ENCODE data around the gene NSDHL.
A peak's percentile ranks its signal among the peaks of the same experiment; 100 is the strongest.
"Not testable (repeated sequence)": the region's sequence is repeated elsewhere in the genome, so short reads cannot be mapped to it uniquely, and the experiment has no call there.

The NSDHL gene

GRCh38 chrX:152823657-152824056 is 7.2 kb upstream of the NSDHL start:
- DNase-seq (ENCODE audit: low read depth): no peak
- no peak for TF ChIP-seq CTCF (conservative IDR thresholded peaks at IDR 0.05; ENCODE audit: low read length)
- no peak overlapping the region for H3K4me3 ChIP-seq (ENCODE audit: low read length)

- H3K4me3 ChIP-seq (ENCODE audit: low read length): no peak overlapping the region
- no peak for TF ChIP-seq CTCF (conservative IDR thresholded peaks at IDR 0.05; ENCODE audit: low read length)
- DNase-seq (ENCODE audit: low read depth): no peak
Measured at GRCh38 chrX:152824841-152825374, 6.0 kb upstream of the NSDHL start.

GRCh38 chrX:152831391-152831790 is 528 bp downstream of the NSDHL start:
- no peak for TF ChIP-seq CTCF (conservative IDR thresholded peaks at IDR 0.05; ENCODE audit: low read length)
- H3K4me3 ChIP-seq (ENCODE audit: low read length): peak overlapping the region; percentile 77
- no peak for DNase-seq (ENCODE audit: low read depth)

GRCh38 chrX:152832520-152832919 is 1.7 kb downstream of the NSDHL start:
- no peak overlapping the region for H3K4me3 ChIP-seq (ENCODE audit: low read length)
- DNase-seq (ENCODE audit: low read depth): no peak
- no peak for TF ChIP-seq CTCF (conservative IDR thresholded peaks at IDR 0.05; ENCODE audit: low read length)

- H3K4me3 ChIP-seq (ENCODE audit: low read length): no peak overlapping the region
- no peak for DNase-seq (ENCODE audit: low read depth)
- TF ChIP-seq CTCF (conservative IDR thresholded peaks at IDR 0.05; ENCODE audit: low read length): no peak
Measured at GRCh38 chrX:152833378-152833777, 2.5 kb downstream of the NSDHL start.

GRCh38 chrX:152835470-152835869 is 4.6 kb downstream of the NSDHL start:
- not testable (repeated sequence) for H3K4me3 ChIP-seq (ENCODE audit: low read length); DNase-seq (ENCODE audit: low read depth)

GRCh38 chrX:152842772-152843338 is 12.0 kb downstream of the NSDHL start:
- DNase-seq (ENCODE audit: low read depth): no peak
- TF ChIP-seq CTCF (conservative IDR thresholded peaks at IDR 0.05; ENCODE audit: low read length): no peak
- H3K4me3 ChIP-seq (ENCODE audit: low read length): no peak overlapping the region

Measured in AG10803 (cell line).